Upper lobe of left lung (tissue), 4 donors: Measurements from ENCODE around the gene STAG1.
"Not testable (repeated sequence)": the region's sequence is repeated elsewhere in the genome, so short reads cannot be mapped to it uniquely, and the experiment has no call there.

Experiments used
- EP300 ChIP-seq, 4 donors: sonication (generic); formaldehyde crosslinking; IDR thresholded peaks; one replicate each; pipeline ENCODE4 v1.5.1; 2017; ENCODE audit warnings: antibody characterized with exemption in 4 of 4, control low read depth in 2 of 4
- POLR2A ChIP-seq, 4 donors: fragments of 450-650 bp; IDR thresholded peaks; one replicate each; pipeline ENCODE4 v1.5.1; 2016 to 2017; ENCODE audit warnings: antibody characterized with exemption in 4 of 4, mild to moderate bottlenecking in 2 of 4
- POLR2AphosphoS5 ChIP-seq, 2 donors: sonication (generic); formaldehyde crosslinking; IDR thresholded peaks; one replicate each; pipeline ENCODE4 v1.5.1; 2017; ENCODE audit warnings: antibody characterized with exemption in 2 of 2
- TF ChIP-seq, protein P1 (sequence below), 6 experiments: fragments of 450-650 bp in 4 of 6; fragments of 200-600 bp in 2 of 6; sonication (generic) in 2 of 6; IDR thresholded peaks; one replicate each; pipeline ENCODE4 v1.5.1; 2016 to 2019; ENCODE audit warnings: antibody characterized with exemption in 6 of 6

DNA sequence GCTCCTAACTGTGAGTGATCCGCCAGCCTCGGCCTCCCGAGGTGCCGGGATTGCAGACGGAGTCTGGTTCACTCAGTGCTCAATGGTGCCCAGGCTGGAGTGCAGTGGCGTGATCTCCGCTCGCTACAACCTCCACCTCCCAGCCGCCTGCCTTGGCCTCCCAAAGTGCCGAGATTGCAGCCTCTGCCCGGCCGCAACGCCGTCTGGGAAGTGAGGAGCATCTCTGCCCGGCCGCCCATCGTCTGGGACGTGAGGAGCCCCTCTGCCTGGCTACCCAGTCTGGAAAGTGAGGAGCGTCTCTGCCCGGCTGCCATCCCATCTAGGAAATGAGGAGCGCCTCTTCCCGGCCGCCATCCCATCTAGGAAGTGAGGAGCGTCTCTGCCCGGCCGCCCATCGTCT lies 29.3 kb downstream of the STAG1 start:
- TF ChIP-seq EP300, POLR2AphosphoS5, POLR2A (IDR thresholded peaks at IDR 0.05): not testable (repeated sequence)
- TF ChIP-seq, protein P1, sequence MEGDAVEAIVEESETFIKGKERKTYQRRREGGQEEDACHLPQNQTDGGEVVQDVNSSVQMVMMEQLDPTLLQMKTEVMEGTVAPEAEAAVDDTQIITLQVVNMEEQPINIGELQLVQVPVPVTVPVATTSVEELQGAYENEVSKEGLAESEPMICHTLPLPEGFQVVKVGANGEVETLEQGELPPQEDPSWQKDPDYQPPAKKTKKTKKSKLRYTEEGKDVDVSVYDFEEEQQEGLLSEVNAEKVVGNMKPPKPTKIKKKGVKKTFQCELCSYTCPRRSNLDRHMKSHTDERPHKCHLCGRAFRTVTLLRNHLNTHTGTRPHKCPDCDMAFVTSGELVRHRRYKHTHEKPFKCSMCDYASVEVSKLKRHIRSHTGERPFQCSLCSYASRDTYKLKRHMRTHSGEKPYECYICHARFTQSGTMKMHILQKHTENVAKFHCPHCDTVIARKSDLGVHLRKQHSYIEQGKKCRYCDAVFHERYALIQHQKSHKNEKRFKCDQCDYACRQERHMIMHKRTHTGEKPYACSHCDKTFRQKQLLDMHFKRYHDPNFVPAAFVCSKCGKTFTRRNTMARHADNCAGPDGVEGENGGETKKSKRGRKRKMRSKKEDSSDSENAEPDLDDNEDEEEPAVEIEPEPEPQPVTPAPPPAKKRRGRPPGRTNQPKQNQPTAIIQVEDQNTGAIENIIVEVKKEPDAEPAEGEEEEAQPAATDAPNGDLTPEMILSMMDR (IDR thresholded peaks at IDR 0.05), result not testable (repeated sequence)
